Peyer's patch (tissue), 4 donors: ENCODE data around the gene WDR19.

Source experiments
- CTCF ChIP-seq, 6 experiments: fragments of 450-650 bp in 4 of 6; fragments of 200-600 bp in 2 of 6; sonication (generic) in 1 of 6; IDR thresholded peaks; one replicate each; pipeline ENCODE4 v1.5.1; 2017 to 2019; ENCODE audit warnings: antibody characterized with exemption in 6 of 6, mild to moderate bottlenecking in 3 of 6, moderate library complexity in 1 of 6
- POLR2A ChIP-seq, 2 donors: fragments of 450-650 bp; IDR thresholded peaks; one replicate each; pipeline ENCODE4 v1.5.1; 2017; ENCODE audit warnings: antibody characterized with exemption in 2 of 2, mild to moderate bottlenecking in 2 of 2, moderate library complexity in 2 of 2

- no peak for TF ChIP-seq POLR2A (IDR thresholded peaks at IDR 0.05)
- no peak for TF ChIP-seq CTCF (IDR thresholded peaks at IDR 0.05)
Observed at GRCh38 chr4:39263895-39264294, 81.6 kb downstream of the WDR19 start.
